CD4-positive, CD25-positive, alpha-beta regulatory T cell (primary cell): Measurements from ENCODE around the gene TMCC1. TPM values are rescaled to one million over a fixed set of nuclear protein-coding genes. Genes with fewer than 3 reads are reported as not detected.
"Not testable (repeated sequence)": the region's sequence is repeated elsewhere in the genome, so short reads cannot be mapped to it uniquely, and the experiment has no call there.

Experiments
- ATAC-seq, 2 donors: fragments of 150-1000 bp; cut with Tn5 transposase; one replicate each; pipeline ENCODE4 v1.10.0; 2021; ENCODE audit warnings: low read depth in 2 of 2, moderate number of reproducible peaks in 2 of 2, moderate library complexity in 1 of 2
- DNase-seq, 3 donors: peaks; one replicate each; pipeline versions ENCODE4 v3.0.0 to v3.0.0-alpha.2; 2012 to 2022; ENCODE audit warnings: mixed read lengths in 1 of 3
- H3K27ac ChIP-seq: one replicate; pipeline ENCODE4 v1.7.0; 2013; ENCODE audit warnings: mild to moderate bottlenecking, low read length; ENCODE audit not compliant: insufficient read depth, poor library complexity, severe bottlenecking
- H3K27me3 ChIP-seq: one replicate; pipeline ENCODE4 v1.7.0; 2013; ENCODE audit warnings: low read length; ENCODE audit not compliant: control insufficient read depth, insufficient read depth
- H3K36me3 ChIP-seq: one replicate; pipeline ENCODE4 v1.7.0; 2013; ENCODE audit warnings: mild to moderate bottlenecking, low read length, moderate library complexity; ENCODE audit not compliant: control insufficient read depth, insufficient read depth
- H3K4me1 ChIP-seq: 2 replicates; pipeline ENCODE4 v1.7.0; 2013; ENCODE audit warnings: mild to moderate bottlenecking, low read length; ENCODE audit not compliant: insufficient read depth, control insufficient read depth, poor library complexity, severe bottlenecking
- H3K4me3 ChIP-seq: one replicate; pipeline ENCODE4 v1.7.0; 2013; ENCODE audit warnings: low read depth, mild to moderate bottlenecking, low read length, moderate library complexity
- H3K9me3 ChIP-seq, 2 experiments: 1 replicate in 1 of 2; 2 replicates in 1 of 2; pipeline ENCODE4 v1.7.0; 2013; ENCODE audit warnings: low read length in 2 of 2, mild to moderate bottlenecking in 1 of 2, moderate library complexity in 1 of 2; ENCODE audit not compliant: control insufficient read depth in 2 of 2
- H3K27ac Mint-ChIP-seq, 3 donors: one replicate each; pipeline ENCODE4 v1.8.0; 2020 to 2022; ENCODE audit warnings: mild to moderate bottlenecking in 3 of 3, mixed read lengths in 3 of 3, moderate library complexity in 2 of 3
- H3K27me3 Mint-ChIP-seq: one replicate; pipeline ENCODE4 v1.8.0; 2022; ENCODE audit warnings: mild to moderate bottlenecking, mixed read lengths
- H3K36me3 Mint-ChIP-seq: one replicate; pipeline ENCODE4 v1.8.0; 2020; ENCODE audit warnings: mixed read lengths
- H3K4me1 Mint-ChIP-seq, 4 donors: one replicate each; pipeline ENCODE4 v1.8.0; 2020 to 2022; ENCODE audit warnings: mixed read lengths in 4 of 4, mild to moderate bottlenecking in 1 of 4
- H3K4me3 Mint-ChIP-seq, 4 donors: one replicate each; pipeline ENCODE4 v1.8.0; 2020 to 2022; ENCODE audit warnings: mild to moderate bottlenecking in 4 of 4, mixed read lengths in 4 of 4, moderate library complexity in 3 of 4
- H3K9me3 Mint-ChIP-seq, 7 donors: one replicate each; pipeline ENCODE4 v1.8.0; 2020 to 2022; ENCODE audit warnings: mixed read lengths in 7 of 7, mild to moderate bottlenecking in 3 of 7, moderate library complexity in 2 of 7
- polyA plus RNA-seq, 4 donors: library from polyadenylated mRNA; unstranded; fragments of 300-500 nt; fragmentation: Illumina TruSeq; gene quantifications; one replicate each; pipeline ENCODE4 v1.2.3, GENCODE V29; 2021
- total RNA-seq: library from RNA; stranded (reverse); gene quantifications from one replicate; pipeline ENCODE4 v1.2.3, GENCODE V29; 2022

Gene TMCC1
- total and polyA plus RNA-seq, 5 donors from 2014 or later, result 5.2 to 29.2 (median 6.2) TPM

DNA sequence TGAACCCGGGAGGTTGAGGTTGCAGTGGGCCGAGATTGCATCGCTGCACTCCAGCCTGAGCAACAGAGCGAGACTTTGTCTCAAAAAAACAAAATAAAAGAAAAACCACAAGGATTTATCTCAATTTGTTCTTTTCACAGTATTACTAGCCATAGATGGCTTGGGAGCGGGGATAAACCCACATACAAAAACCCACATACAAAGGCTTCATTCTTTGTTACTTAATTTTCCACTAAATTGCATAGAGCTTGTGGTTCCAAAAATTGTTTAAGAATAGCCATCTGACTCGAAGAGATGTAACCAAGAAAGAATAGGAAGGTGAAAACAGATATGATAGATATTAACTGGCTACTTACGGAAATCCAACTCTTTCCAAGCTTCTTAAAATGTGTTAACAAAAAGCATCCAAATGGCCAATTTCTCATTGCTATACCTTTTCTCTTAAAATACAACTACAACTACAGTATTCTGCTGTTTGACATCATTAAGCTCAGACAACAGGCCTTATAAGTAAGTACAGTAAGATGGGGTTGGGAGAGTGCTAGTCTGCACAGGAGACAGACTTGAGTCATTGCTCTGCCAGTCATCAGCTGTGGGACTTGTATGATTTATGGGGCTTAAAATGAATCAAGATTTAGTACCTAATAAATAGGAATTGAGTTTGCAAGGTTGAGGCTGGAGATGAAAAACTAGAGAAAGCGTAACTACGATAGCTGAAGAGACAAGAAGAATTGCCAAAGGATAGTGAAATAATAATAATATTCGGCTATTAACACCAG, 190.4 kb downstream of the TMCC1 start:
- Mint-ChIP-seq H3K9me3 (peaks cover 0 to 2% (median 0%) of the 10 kb centered on the region in 7 donors), H3K4me3 (no peak overlapping the region), H3K27ac (no peak overlapping the region), H3K4me1 (peaks cover 4 to 17% (median 7%) of the 10 kb centered on the region in 4 donors), H3K27me3 (no peaks in the 10 kb centered on the region), H3K36me3 (peaks cover 2% of the 10 kb centered on the region)
- DNase-seq (no peak), ATAC-seq (no peak)
- H3K36me3 ChIP-seq, result no peaks in the 10 kb centered on the region
- no peaks in the 10 kb centered on the region for H3K4me1 ChIP-seq
- no peak overlapping the region for H3K4me3 ChIP-seq
- H3K9me3 ChIP-seq, result no peaks in the 10 kb centered on the region
- H3K27me3 ChIP-seq, result no peaks in the 10 kb centered on the region
- no peak overlapping the region for H3K27ac ChIP-seq

DNA sequence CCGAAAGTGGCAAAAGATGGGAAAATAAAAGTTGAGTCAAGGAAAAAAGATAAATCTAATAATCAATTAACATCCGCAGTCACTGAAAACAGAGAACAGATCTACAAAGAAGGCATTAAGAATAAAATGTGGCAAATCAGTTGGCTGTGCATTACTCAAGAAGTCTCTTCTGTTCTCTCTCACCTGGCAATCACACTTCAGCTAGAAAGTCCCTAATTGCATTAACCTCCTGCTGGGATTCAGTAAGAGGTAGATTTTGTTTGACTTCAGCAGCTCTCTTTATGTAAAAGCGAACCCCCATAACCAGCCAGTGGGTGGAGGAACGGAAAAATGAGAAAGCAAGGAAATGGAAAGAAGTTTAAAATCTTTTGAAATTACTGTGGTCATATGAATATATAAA, 192.3 kb downstream of the TMCC1 start:
- H3K27me3 ChIP-seq, result no peaks in the 10 kb centered on the region
- no peaks in the 10 kb centered on the region for H3K4me1 ChIP-seq
- peak overlapping the region in 1 of 3 donors; percentile 7 for H3K27ac Mint-ChIP-seq
- no peak overlapping the region for H3K4me3 Mint-ChIP-seq
- H3K4me1 Mint-ChIP-seq, result peaks cover 4 to 17% (median 7%) of the 10 kb centered on the region in 4 donors
- ATAC-seq (no peak), DNase-seq (no peak)
- peaks cover 0 to 5% (median under 1%) of the 10 kb centered on the region in 7 donors for H3K9me3 Mint-ChIP-seq
- no peak overlapping the region for H3K4me3 ChIP-seq
- H3K27ac ChIP-seq, result no peak overlapping the region
- no peaks in the 10 kb centered on the region for H3K36me3 ChIP-seq
- H3K36me3 Mint-ChIP-seq, result peaks cover 14% of the 10 kb centered on the region
- H3K27me3 Mint-ChIP-seq, result no peaks in the 10 kb centered on the region
- H3K9me3 ChIP-seq, result no peaks in the 10 kb centered on the region

DNA sequence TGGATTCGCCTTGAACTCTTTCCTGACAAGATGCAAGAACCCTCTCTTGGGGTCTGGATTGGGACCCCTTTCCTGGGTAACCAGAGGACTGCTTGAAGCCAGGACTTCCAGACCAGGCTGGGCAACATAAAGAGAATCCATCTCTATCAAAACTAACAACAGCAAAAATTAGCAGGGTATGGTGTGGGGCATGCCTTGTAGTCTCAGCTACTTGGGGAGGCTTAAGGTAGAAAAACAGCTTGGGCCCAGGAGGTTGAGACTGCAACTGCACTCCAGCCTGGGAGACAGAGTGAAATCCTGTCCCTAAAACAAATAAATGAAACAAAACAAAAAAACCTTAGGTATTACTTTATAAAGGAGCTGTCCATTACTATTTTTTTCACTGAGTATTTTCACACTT, 193.9 kb downstream of the TMCC1 start:
- no peak overlapping the region for H3K27ac ChIP-seq
- Mint-ChIP-seq H3K9me3 (peaks cover 0 to 10% (median 3%) of the 10 kb centered on the region in 7 donors), H3K36me3 (peaks cover 25% of the 10 kb centered on the region), H3K4me3 (no peak overlapping the region), H3K27me3 (no peaks in the 10 kb centered on the region), H3K4me1 (peaks cover 4 to 16% (median 7%) of the 10 kb centered on the region in 4 donors), H3K27ac (no peak overlapping the region)
- DNase-seq, result no peak
- no peak overlapping the region for H3K4me3 ChIP-seq
- no peak for ATAC-seq
- no peaks in the 10 kb centered on the region for H3K36me3 ChIP-seq
- no peaks in the 10 kb centered on the region for H3K9me3 ChIP-seq
- no peaks in the 10 kb centered on the region for H3K27me3 ChIP-seq
- H3K4me1 ChIP-seq, result no peaks in the 10 kb centered on the region

DNA sequence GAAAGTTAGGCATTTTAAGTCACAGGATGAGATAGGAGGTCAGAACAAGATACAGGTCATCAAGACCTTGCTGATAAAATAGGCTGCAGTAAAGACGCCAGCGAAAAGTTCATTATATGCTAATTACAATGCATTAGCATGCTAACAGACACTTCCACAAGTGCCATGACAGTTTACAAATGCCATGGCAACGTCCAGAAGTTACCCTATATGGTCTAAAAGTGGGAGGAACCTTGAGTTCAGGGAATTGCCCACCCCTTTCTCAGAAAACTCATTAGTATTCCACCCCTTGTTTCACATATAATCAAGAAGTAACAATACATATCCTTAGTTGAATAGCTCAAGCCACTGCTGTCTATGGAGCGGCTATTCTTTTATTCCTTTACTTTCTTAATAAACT, 194.3 kb downstream of the TMCC1 start:
- ATAC-seq, result no peak
- peak in 1 of 3 donors; percentile 53 for DNase-seq
- Mint-ChIP-seq H3K27ac (no peak overlapping the region), H3K9me3 (peaks cover 0 to 10% (median 3%) of the 10 kb centered on the region in 7 donors), H3K4me3 (no peak overlapping the region), H3K27me3 (no peaks in the 10 kb centered on the region), H3K36me3 (peaks cover 25% of the 10 kb centered on the region), H3K4me1 (peaks cover 4 to 14% (median 7%) of the 10 kb centered on the region in 4 donors)
- Histone ChIP-seq H3K36me3 (no peaks in the 10 kb centered on the region), H3K4me1 (no peaks in the 10 kb centered on the region), H3K27me3 (no peaks in the 10 kb centered on the region), H3K9me3 (no peaks in the 10 kb centered on the region), H3K4me3 (no peak overlapping the region), H3K27ac (no peak overlapping the region)

DNA sequence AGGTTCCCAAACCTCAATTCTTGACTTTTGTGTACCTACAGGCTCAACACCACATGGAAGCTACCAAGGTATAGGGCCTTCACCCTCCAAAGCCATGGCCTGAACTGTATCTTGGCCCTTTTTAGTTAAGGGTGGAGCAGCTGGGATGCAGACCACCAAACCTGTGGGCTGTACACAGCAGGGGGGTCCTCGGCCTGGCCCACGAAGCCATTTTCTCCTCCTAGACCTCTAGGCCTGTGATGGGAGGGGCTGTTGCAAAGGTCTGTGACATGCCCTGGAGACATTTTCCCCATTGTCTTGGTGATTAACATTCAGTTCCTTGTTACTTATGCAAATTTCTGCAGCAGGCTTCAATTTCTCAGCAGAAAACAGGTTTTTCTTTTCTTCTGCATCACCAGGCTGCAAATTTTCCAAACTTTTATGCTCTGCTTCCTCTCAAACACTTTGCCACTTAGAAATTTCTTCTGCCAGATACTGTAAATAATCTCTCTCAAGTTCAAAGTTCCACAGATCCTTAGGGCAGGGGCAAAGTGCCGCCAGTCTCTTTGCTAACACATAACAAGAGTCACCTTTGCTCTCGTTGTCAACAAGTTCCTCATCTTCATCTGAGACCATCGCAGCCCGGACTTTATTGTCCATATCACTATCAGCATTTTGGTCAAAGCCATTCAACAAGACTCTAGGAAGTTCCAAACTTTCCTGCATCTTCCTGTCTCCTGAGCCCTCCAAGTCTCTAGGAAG, 196.1 kb downstream of the TMCC1 start:
- no peak overlapping the region for H3K27ac Mint-ChIP-seq
- Histone ChIP-seq H3K27me3 (no peaks in the 10 kb centered on the region), H3K4me1 (no peaks in the 10 kb centered on the region), H3K27ac (no peak overlapping the region), H3K4me3 (no peak overlapping the region), H3K36me3 (no peaks in the 10 kb centered on the region), H3K9me3 (no peaks in the 10 kb centered on the region)
- ATAC-seq (no peak), DNase-seq (no peak)
- no peak overlapping the region for H3K4me3 Mint-ChIP-seq
- no peaks in the 10 kb centered on the region for H3K27me3 Mint-ChIP-seq
- H3K36me3 Mint-ChIP-seq, result peaks cover 25% of the 10 kb centered on the region
- peaks cover 0 to 10% (median 3%) of the 10 kb centered on the region in 7 donors for H3K9me3 Mint-ChIP-seq
- H3K4me1 Mint-ChIP-seq, result peaks cover under 1 to 9% (median 4%) of the 10 kb centered on the region in 4 donors

DNA sequence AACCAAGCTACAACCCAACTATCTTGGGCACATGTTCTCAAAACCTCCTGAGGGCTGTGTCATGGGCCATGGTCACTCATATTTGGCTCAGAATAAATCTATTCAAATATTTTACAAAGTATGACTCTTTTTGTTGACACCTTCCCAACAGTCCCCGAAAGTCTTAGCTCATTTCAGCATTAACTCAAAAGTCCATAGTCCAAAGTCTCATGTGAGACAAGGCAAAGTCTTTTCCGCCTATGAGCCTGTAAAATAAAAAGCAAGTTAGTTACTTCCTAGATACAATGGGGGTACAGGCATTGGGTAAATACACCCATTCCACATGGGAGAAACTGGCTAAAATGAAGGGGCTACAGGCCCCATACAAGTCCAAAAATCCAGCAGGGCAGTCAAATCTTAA, 197.1 kb downstream of the TMCC1 start:
- H3K9me3 Mint-ChIP-seq, result peaks cover 0 to 10% (median 3%) of the 10 kb centered on the region in 7 donors
- not testable (repeated sequence) for H3K27me3 ChIP-seq, DNase-seq, H3K9me3 ChIP-seq, H3K27ac Mint-ChIP-seq, H3K4me3 ChIP-seq, H3K27me3 Mint-ChIP-seq, H3K4me3 Mint-ChIP-seq, H3K4me1 ChIP-seq, H3K36me3 ChIP-seq, ATAC-seq, H3K27ac ChIP-seq
- H3K36me3 Mint-ChIP-seq, result peaks cover 25% of the 10 kb centered on the region
- H3K4me1 Mint-ChIP-seq, result peaks cover 3 to 11% (median 6%) of the 10 kb centered on the region in 4 donors

DNA sequence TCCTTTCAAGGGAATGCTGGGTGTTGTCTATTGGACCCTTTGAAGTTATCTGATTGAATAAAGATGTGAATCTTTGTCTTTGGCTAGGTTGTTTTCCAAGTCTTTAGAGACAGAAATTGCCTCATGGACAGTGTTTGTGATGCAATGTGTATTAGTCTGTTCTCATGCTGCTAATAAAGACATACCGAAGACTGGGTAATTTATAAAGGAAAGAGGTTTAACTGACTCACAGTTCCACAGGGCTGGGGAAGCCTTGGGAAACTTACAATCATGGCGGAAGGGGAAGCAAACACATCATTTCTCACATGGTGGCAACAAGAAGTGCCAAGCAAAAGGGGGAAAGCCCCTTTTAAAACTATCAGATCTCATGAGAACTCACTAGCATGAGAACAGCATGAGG, 198.3 kb downstream of the TMCC1 start:
- ATAC-seq (no peak), DNase-seq (no peak)
- H3K27ac Mint-ChIP-seq, result no peak overlapping the region
- H3K4me1 Mint-ChIP-seq, result peaks cover 9 to 13% (median 11%) of the 10 kb centered on the region in 4 donors
- Histone ChIP-seq H3K4me1 (no peaks in the 10 kb centered on the region), H3K9me3 (no peaks in the 10 kb centered on the region), H3K36me3 (no peaks in the 10 kb centered on the region), H3K4me3 (no peak overlapping the region), H3K27me3 (no peaks in the 10 kb centered on the region), H3K27ac (no peak overlapping the region)
- H3K27me3 Mint-ChIP-seq, result no peaks in the 10 kb centered on the region
- peaks cover 25% of the 10 kb centered on the region for H3K36me3 Mint-ChIP-seq
- no peak overlapping the region for H3K4me3 Mint-ChIP-seq
- H3K9me3 Mint-ChIP-seq, result peaks cover 0 to 10% (median 3%) of the 10 kb centered on the region in 7 donors
